Activated gamma-delta T cell (primary cell): ENCODE measurements around the gene LMNTD1.
"Not testable (repeated sequence)": the region's sequence is repeated elsewhere in the genome, so short reads cannot be mapped to it uniquely, and the experiment has no call there.

Experiments used
- DNase-seq: peaks from one replicate; lab custom pipeline; 2025; lab: John Stamatoyannopoulos, UW

LMNTD1 gene

DNA sequence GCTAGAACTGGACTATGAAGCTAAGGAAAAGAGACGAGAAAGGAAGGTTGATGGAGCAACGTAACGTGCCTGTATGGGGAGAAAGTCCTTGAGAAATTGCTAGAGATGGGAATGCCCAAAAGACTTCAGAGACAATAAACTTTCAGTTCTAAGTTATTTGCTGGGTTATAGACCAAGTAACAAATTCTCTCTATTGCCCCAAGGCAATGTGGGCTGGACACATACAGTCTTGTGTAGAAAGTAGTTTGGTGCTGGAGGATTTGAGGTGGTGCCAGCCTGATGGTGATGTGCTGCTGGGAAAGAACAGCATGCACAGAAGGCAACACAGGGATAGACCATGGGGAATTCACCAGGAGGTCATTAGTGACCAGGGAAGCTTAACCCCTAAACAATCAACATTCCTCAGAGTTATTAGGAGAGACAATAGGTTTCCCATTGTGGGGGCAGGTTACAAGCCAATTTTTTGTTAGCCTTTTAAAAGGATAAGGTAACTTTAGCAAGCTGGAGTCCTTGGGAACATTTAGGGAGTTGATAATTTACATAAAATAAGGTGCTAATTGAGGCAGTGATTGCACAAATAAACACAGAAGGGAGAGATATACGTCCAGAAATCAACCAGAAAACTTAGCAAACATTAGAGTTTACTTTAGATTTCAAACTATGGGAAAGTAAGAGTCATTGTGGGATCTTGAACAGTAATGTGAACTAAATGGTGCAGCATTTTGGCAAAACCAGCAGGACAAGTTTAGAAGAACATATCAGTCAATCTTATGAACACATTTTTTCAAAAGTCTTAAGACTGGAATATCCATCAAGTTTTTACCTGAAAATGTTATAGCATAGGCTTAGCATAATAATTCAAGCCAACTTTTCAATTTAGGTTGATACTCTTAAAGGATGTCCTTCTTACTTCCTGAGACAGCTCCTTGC, 61.4 kb downstream of the LMNTD1 start:
- DNase-seq, result no peak

DNA sequence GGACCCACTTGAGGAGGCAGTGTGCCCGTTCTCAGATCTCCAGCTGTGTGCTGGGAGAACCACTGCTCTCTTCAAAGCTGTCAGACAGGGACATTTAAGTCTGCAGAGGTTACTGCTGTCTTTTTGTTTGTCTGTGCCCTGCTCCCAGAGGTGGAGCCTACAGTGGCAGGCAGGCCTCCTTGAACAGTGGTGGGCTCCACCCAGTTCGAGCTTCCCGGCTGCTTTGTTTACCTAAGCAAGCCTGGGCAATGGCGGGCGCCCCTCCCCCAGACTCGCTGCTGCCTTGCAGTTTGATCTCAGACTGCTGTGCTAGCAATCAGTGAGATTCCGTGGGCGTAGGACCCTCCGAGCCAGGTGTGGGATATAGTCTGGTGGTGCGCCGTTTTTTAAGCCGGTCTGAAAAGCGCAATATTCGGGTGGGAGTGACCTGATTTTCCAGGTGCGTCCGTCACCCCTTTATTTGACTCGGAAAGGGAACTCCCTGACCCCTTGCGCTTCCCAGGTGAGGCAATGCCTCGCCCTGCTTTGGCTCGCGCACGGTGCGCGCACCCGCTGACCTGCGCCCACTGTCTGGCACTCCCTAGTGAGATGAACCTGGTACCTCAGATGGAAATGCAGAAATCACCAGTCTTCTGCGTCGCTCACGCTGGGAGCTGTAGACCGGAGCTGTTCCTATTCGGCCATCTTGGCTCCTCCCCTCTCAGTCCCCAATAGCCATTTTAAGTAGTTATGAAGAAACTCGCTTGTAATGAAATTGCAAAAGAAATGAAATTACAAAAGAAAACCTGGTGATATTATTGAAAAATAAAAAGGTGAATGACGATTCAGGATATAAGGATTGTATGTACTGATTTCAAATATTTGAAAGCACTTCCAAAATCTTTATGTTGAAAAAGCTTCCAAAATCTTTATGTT, 63.9 kb downstream of the LMNTD1 start:
- DNase-seq, result not testable (repeated sequence)

DNA sequence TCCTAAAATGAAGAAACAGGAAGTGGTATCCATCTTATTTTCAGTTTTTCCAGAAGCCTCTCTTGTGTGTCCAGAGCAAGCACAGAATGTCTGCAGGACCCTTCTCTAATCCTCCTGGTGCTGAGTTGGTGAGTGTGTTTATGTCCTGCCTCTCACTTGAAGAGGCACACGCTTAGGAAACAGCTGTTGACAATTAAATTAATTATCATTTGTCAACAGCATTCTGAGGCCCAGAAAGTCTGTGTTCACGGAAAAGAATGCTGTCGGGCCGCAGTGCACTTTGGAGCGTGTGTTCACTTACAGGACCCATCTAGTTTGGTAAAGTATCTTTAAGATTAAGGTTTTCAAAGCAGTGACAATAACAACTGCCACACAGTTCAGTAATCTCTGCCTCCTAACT, 70.5 kb downstream of the LMNTD1 start:
- DNase-seq, result no peak

GRCh38 chr12:25480145-25480544, 72.9 kb downstream of the LMNTD1 start:
- no peak for DNase-seq

- DNase-seq, result no peak
Observed at GRCh38 chr12:25477217-25477616, 75.9 kb downstream of the LMNTD1 start.

GRCh38 chr12:25472453-25472852, 80.6 kb downstream of the LMNTD1 start:
- no peak for DNase-seq

GRCh38 chr12:25469861-25470260, 83.2 kb downstream of the LMNTD1 start:
- no peak for DNase-seq

- DNase-seq, result no peak
Observed at GRCh38 chr12:25469368-25469767, 83.7 kb downstream of the LMNTD1 start.

DNA sequence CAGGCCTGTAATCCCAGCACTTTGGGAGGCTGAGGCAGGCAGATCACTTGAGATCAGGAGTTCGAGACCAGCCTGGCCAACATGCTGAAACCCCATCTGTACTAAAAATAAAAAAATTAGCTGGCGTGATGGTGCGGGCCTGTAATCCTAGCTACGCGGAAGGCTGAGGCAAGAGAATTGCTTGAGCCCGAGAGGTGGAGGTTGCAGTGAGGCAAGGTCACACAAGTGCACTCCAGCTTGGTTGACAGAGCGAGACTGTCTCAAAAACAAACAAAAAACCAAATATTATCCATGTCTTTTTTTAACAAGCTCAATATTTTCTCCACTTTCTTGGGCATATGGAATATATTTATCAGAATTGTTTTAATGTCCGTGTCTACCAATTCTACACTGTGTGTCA, 89.6 kb downstream of the LMNTD1 start:
- no peak for DNase-seq

DNA sequence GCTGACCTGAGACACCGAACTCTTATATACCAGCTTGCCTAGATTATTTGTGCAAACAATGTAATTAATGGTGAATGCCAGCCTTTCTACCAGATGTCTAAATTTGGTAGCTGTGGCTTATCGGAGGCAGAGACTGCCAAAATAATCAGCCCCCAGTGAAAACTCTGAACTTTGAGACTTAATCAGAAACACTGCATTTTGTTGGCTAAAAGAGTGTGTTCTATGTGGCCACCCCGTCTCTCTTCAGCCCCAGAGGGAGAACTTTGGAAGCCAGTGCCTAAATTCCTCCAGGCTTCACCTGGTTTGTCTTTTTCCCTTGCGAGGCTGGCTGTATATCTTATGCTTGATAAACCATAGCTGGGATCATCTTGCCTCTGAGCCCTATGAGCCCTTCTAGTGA, 90.1 kb downstream of the LMNTD1 start:
- no peak for DNase-seq

DNA sequence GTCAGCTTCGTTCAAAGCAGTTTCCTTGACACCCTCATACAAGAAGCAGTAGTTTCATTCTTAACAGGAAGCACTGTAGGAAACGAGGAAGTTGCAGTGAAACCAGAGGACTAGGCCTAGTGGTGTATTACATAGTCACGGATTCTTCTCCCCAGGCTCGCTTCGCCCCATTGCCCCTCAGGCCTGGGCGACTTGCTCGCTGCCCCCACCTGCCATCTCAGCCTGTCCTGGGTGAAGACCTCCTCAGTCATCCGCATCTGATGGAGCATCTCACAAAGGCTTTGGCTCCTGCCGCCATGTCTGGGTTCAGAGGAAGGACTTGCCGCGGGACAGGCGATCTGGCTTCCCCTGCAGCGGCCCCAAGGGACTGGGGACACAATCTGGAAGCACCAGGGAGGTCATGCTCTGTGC, 93.5 kb downstream of the LMNTD1 start:
- DNase-seq, result no peak

DNA sequence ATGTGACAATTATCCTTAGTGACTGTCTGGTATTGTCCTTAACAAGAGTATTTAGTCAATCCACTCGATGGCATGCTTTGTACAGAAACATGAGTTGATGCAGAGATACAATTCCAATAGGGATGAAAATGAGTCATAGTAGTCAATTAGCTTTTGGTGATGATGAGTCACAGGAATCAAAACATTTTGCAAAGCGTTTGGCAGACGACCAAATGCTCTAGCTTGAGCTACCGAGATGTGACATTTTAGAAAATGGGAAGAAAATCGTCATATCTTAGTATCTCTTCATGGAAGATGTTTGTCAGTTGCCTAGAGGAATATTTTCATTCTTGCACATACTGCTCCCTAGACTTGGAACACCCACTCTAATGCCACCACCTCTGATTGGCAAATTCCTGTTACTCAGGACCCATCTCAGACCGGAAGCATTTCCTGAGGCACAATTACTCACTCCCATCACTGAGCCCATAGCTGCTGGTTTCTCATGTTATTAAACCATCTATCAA, 95.0 kb downstream of the LMNTD1 start:
- DNase-seq, result no peak

DNA sequence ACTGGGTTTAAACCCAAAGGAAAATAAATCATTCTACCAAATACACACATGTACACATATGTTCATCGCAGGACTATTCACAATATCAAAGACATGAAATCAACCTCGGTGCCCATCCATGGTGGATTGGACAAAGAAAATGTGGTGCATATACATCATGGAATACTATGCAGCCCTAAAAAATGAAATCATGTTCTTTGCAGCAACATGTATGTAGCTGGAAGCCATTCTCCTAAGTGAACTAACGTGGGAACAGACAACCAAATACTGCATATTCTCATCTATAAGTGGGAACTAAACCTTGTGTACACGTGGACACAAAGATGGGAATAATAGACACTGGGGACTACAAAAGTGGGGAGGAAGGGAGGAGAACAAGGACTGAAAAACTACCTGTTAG, 96.6 kb downstream of the LMNTD1 start:
- DNase-seq, result no peak

DNA sequence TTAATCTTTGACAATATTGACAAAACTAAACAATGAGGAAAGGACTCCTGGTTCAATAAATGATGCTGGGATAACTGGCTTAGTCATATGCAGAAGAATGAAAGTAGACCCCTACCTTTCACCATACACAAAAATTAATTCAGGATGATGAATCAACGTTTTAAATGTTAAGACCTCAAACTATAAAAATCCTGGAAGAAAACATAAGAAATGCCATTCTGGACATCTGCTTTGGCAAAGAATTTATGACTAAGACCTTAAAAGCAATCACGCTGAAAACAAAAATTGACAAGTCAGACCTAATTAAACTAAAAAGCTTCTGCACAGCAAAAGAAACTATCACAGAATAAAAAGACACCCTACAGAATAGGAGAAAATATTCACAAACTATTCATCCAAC, 97.4 kb downstream of the LMNTD1 start:
- DNase-seq, result no peak

GRCh38 chr12:25449007-25449406, 104.1 kb downstream of the LMNTD1 start:
- DNase-seq, result no peak

DNA sequence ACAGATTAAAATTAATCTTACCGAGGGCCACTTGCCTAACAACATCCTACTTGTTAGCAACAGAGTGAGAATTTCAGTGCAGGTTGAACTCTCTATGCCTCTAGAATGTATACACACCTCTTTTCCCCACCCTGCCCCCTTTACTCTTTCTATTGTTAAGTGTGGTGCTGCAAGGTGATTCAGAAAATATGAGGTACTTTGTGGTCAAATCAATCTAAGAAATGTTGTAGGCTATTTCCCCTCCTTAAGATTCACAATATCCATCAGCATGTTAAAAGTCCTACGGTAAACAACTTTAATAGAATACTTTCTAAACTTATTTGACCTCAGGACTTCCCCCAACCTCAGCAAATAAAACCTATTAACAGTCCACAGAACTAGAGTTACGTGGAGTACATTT, 106.0 kb downstream of the LMNTD1 start:
- DNase-seq, result no peak

- DNase-seq, result no peak
Observed at GRCh38 chr12:25438638-25439037, 114.4 kb downstream of the LMNTD1 start.

GRCh38 chr12:25436206-25437030, 116.7 kb downstream of the LMNTD1 start:
- DNase-seq, result no peak

DNA sequence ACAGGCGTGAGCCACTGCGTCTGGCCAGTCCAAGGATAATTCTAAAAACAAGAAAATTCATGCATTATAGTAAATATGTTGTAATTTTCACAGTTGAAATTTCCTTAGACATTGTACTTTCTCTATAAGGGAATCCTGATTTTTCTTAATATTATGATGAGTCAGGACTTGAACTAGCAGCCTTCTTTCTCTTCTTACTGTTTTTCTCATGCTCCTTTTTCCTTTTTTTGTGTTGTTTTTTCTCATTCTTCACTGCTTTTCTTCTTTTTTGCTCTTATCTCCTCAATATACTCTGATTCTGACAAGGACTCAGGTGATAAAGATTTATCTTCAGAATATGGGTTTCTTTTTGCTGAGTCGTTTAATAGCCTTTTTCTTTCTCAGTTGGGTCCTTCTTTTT, 117.7 kb downstream of the LMNTD1 start:
- no peak for DNase-seq

DNA sequence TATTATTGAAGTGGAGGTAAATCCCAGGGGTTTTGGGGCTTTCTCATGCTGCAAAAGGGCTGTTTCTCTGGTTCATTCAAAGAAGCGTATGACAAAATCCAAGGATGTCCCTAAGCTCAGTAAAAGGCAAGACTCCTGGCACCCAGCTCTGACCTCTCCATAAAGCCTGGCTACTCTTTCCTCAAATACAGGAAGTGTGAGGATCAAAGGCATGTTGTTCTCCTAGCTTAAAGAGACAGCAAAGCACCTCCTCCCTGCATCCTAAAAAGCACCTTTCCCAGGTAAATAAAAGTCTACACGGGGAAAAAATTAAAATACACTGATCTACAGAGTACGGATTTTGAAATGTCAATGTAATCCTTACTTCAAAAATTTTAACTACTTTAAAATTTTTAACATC, 118.6 kb downstream of the LMNTD1 start:
- DNase-seq, result no peak

DNA sequence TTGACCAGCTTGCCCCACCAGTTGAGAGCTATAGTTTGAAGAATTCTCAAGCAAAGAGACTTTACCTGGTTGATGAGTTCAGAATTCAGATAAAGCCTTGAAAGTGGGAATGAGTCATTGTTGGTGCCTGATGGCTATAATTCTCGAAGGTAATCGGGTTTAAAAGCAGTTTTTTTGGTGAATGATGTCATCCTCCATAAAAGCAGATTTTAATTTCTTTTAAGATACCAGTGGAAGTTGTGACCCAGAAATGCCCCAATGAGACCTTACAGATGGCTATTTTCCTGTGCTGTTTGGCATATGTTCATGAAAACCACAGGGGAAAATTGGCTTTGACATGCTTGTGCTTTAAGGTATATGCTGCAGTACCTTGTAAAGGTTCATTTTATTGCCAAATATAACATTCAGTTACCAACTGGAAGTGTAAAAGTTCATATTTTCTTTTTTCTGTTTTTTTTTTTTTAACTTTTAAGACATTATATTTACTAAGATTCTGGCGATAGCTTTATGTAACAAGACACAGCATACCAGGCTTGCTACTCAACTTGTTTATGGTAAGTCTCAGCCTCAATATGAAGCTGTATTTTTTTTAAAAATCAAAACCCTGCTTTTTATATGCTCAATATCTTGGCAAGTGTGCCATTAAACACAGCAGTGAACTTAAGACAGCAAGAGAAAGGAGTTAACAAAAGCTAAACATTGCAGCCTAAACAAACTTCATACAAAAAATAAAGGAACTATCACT, 119.3 kb downstream of the LMNTD1 start:
- DNase-seq, result no peak
